Ovary (tissue), 9 donors: ENCODE results near the gene NEURL1B. TPM values are rescaled to one million over a fixed set of nuclear protein-coding genes. Genes with fewer than 3 reads are reported as not detected.

Source experiments
- DNase-seq, 5 donors: peaks; one replicate each; pipeline ENCODE4 v3.0.0-alpha.2; 2019 to 2020
- H3K27ac ChIP-seq, 2 donors: fragments of 200-600 bp; one replicate each; pipeline versions ENCODE4 v1.5.1 to v1.8.0; 2019 to 2022
- H3K27me3 ChIP-seq: fragments of 200-600 bp; one replicate; pipeline ENCODE4 v1.8.0; 2022
- H3K36me3 ChIP-seq: fragments of 200-600 bp; sonication (generic); one replicate; pipeline ENCODE4 v1.5.1; 2019
- H3K4me1 ChIP-seq: one replicate; pipeline ENCODE4 v1.8.1; 2013; ENCODE audit warnings: mild to moderate bottlenecking, moderate library complexity; ENCODE audit not compliant: insufficient read depth
- H3K4me3 ChIP-seq: fragments of 200-600 bp; sonication (generic); one replicate; pipeline ENCODE4 v1.5.1; 2017
- H3K9me3 ChIP-seq, 2 donors: fragments of 200-600 bp in 1 of 2; sonication (generic) in 1 of 2; one replicate each; pipeline versions ENCODE4 v1.5.1 to v1.8.1; 2013 to 2019; ENCODE audit warnings: mild to moderate bottlenecking in 1 of 2, moderate library complexity in 1 of 2
- CTCF ChIP-seq, 3 donors: fragments of 450-650 bp in 2 of 3; fragments of 200-600 bp in 1 of 3; IDR thresholded peaks; one replicate each; pipeline versions ENCODE4 v1.5.1 to v1.8.0; 2016 to 2022; ENCODE audit warnings: antibody characterized with exemption in 3 of 3, mild to moderate bottlenecking in 1 of 3
- EP300 ChIP-seq: sonication (generic); formaldehyde crosslinking; IDR thresholded peaks from one replicate; pipeline ENCODE4 v1.6.1; 2017; ENCODE audit warnings: antibody characterized with exemption
- POLR2A ChIP-seq: fragments of 450-650 bp; IDR thresholded peaks from one replicate; pipeline ENCODE4 v1.6.1; 2017; ENCODE audit warnings: antibody characterized with exemption, mild to moderate bottlenecking, moderate library complexity
- WGBS, 3 donors: extraction: QIAGEN DNeasy Blood & Tissue Kit in 1 of 3; methylation state at CpG; one replicate each; pipeline versions ENCODE4 v1.1.5 to v1.1.7; 2013 to 2017; 5-methylcytosine and 5-hydroxymethylcytosine counted together
- intact Hi-C, 4 donors: fragments of 100-400 bp; cut with DNase I; formaldehyde crosslinking; loops; one replicate each; pipeline versions ENCODE4 v1.11.0 to v1.15.1; 2022 to 2023
- polyA plus RNA-seq, 2 donors: library from polyadenylated mRNA; stranded (reverse); fragments of 200-250 nt in 1 of 2; fragments of 350-450 nt in 1 of 2; fragmentation: Illumina TruSeq in 1 of 2; extraction: RNeasy Lipid Tissue Mini Kit (QIAGEN cat#74804) in 1 of 2; gene quantifications; one replicate each; pipeline ENCODE4 v1.2.3, GENCODE V29; 2013 to 2014
- total RNA-seq, 7 donors: library from RNA; depleted of rRNA in 2 of 7; stranded (reverse); fragments of >200 nt in 2 of 7; fragmentation: NEBNext Ultra II Directional in 3 of 7; extraction: Animal tissue kit (Norgen Biotek cat#: 25700) in 3 of 7; gene quantifications; one replicate each; pipeline versions ENCODE4 v1.1.0 to v1.2.4, GENCODE V29; 2016 to 2023
- donor health status: DM: no; HTN: no; CAD: no; lungs with moderate emphysema.
- donor health status: DM: no; HTN: no; CAD: no.
- donor health status: Bipolar disorder and iron deficiency.
- donor health status: DM: yes; HTN: yes; CAD: no.
- donor health status: DM: no; HTN: no; CAD: no.
- donor health status: DM: yes; HTN: yes; CAD: no.

The NEURL1B gene
- total and polyA plus RNA-seq, 9 donors = 15.0 to 75.1 (median 36.3) TPM

GRCh38 chr5:172593721-172594235, 47.3 kb upstream of the NEURL1B start:
- Histone ChIP-seq H3K9me3 (no peaks in the 10 kb centered on the region), H3K4me3 (no peak overlapping the region), H3K36me3 (no peaks in the 10 kb centered on the region), H3K27me3 (no peaks in the 10 kb centered on the region), H3K27ac (no peak overlapping the region), H3K4me1 (peaks cover 3% of the 10 kb centered on the region)
- intact Hi-C loops = no loop called here
- DNase-seq = peak in 1 of 5 donors; percentile 5
- TF ChIP-seq EP300 (no peak), CTCF (IDR thresholded peaks at IDR 0.05) (no peak), POLR2A (no peak)
- WGBS, 3 donors = 95 to 96% (median 95%) methylated on average over 8 of the region's 8 CpGs

- no peak overlapping the region for H3K27ac ChIP-seq
- no peak overlapping the region for H3K4me3 ChIP-seq
- H3K27me3 ChIP-seq = no peaks in the 10 kb centered on the region
- intact Hi-C loops = no loop called here
- H3K36me3 ChIP-seq = no peaks in the 10 kb centered on the region
- WGBS, 3 donors = 92 to 94% (median 93%) methylated on average over 8 of the region's 8 CpGs
- H3K9me3 ChIP-seq = no peaks in the 10 kb centered on the region
- DNase-seq = peak in 1 of 5 donors; percentile 7
- H3K4me1 ChIP-seq = peaks cover 3% of the 10 kb centered on the region
- TF ChIP-seq POLR2A (no peak), CTCF (IDR thresholded peaks at IDR 0.05) (no peak), EP300 (no peak)
Measured at GRCh38 chr5:172594431-172594830, 46.6 kb upstream of the NEURL1B start.

- Histone ChIP-seq H3K36me3 (no peaks in the 10 kb centered on the region), H3K27ac (no peak overlapping the region), H3K4me3 (no peak overlapping the region), H3K27me3 (no peaks in the 10 kb centered on the region), H3K4me1 (peaks cover 3% of the 10 kb centered on the region), H3K9me3 (no peaks in the 10 kb centered on the region)
- TF ChIP-seq POLR2A = no peak
- no peak for TF ChIP-seq CTCF (IDR thresholded peaks at IDR 0.05)
- no peak for TF ChIP-seq EP300
- intact Hi-C loops = no loop called here
- peak in 1 of 5 donors; percentile 5 for DNase-seq
- WGBS, 3 donors = 85 to 93% (median 88%) methylated on average over 9 of the region's 9 CpGs
Measured at GRCh38 chr5:172594867-172595466, 46.1 kb upstream of the NEURL1B start.

- H3K27me3 ChIP-seq = no peaks in the 10 kb centered on the region
- H3K27ac ChIP-seq = no peak overlapping the region
- TF ChIP-seq CTCF (IDR thresholded peaks at IDR 0.05) (no peak), POLR2A (no peak), EP300 (no peak)
- DNase-seq = peak in 3 of 5 donors; percentile 13 to 18 (median 13)
- intact Hi-C loops = no loop called here
- no peak overlapping the region for H3K4me3 ChIP-seq
- no peaks in the 10 kb centered on the region for H3K36me3 ChIP-seq
- peaks cover 3% of the 10 kb centered on the region for H3K4me1 ChIP-seq
- no peaks in the 10 kb centered on the region for H3K9me3 ChIP-seq
- 91 to 93% (median 93%) methylated on average over 14 of the region's 14 CpGs for WGBS, 3 donors
Measured at GRCh38 chr5:172595596-172596455, 45.2 kb upstream of the NEURL1B start.
